Fibroblast of mammary gland (primary cell): ENCODE measurements around the gene PTPN9.

Experiments used
- DNase-seq: peaks from one replicate; pipeline ENCODE4 v3.0.0-alpha.2; 2010; ENCODE audit warnings: low read depth
- H3K4me3 ChIP-seq: 2 replicates; pipeline ENCODE4 v1.5.1; 2011; ENCODE audit warnings: low read depth, mild to moderate bottlenecking, low read length, moderate library complexity; ENCODE audit not compliant: control insufficient read depth
- CTCF ChIP-seq: conservative IDR thresholded peaks from 2 replicates; pipeline ENCODE4 v1.5.1; 2011; ENCODE audit warnings: low read depth, low read length, inconsistent platforms; ENCODE audit not compliant: control insufficient read depth, insufficient read depth

Gene PTPN9

GRCh38 chr15:75456710-75457109 lies 122.4 kb downstream of the PTPN9 start:
- TF ChIP-seq CTCF: no peak
- no peak overlapping the region for H3K4me3 ChIP-seq
- DNase-seq: no peak

DNA sequence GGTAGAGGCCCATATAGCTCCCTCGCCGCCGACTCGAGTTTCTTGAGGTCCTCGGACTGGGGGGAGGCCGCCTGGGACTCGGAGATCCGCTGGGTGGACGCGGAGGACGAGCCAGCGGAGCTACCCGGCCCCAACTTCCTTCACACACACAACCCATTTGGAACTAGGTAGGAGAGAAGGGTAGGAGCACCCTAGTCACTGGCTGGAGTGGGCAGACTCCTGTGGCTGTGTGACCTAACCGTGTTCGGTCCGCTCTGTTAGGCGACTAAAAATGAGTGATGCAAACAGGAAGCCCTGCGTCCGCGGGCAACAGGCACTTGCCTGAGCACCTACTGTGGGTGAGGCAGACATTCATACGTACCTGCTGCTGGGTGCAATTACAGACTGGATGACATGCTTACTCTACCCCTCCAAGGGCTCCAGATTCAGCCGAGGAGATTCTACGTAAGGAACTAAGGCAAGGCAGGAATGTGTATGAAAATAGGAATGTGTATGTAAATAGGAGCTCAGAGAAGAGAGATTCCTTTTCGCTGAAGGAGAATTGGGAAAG lies 123.1 kb downstream of the PTPN9 start:
- no peak for TF ChIP-seq CTCF
- DNase-seq: peak; percentile 40
- peak overlapping the region; percentile 85 for H3K4me3 ChIP-seq

GRCh38 chr15:75455424-75455981 lies 123.6 kb downstream of the PTPN9 start:
- peak; percentile 63 for DNase-seq
- no peak for TF ChIP-seq CTCF
- H3K4me3 ChIP-seq: peak overlapping the region; percentile 85

GRCh38 chr15:75454471-75455378 lies 124.4 kb downstream of the PTPN9 start:
- TF ChIP-seq CTCF: no peak
- DNase-seq: no peak
- H3K4me3 ChIP-seq: peak overlapping the region; percentile 85

- no peak for TF ChIP-seq CTCF
- peak; percentile 100 for DNase-seq
- H3K4me3 ChIP-seq: peak overlapping the region; percentile 85
Observed at GRCh38 chr15:75453703-75454470, 125.2 kb downstream of the PTPN9 start.

DNA sequence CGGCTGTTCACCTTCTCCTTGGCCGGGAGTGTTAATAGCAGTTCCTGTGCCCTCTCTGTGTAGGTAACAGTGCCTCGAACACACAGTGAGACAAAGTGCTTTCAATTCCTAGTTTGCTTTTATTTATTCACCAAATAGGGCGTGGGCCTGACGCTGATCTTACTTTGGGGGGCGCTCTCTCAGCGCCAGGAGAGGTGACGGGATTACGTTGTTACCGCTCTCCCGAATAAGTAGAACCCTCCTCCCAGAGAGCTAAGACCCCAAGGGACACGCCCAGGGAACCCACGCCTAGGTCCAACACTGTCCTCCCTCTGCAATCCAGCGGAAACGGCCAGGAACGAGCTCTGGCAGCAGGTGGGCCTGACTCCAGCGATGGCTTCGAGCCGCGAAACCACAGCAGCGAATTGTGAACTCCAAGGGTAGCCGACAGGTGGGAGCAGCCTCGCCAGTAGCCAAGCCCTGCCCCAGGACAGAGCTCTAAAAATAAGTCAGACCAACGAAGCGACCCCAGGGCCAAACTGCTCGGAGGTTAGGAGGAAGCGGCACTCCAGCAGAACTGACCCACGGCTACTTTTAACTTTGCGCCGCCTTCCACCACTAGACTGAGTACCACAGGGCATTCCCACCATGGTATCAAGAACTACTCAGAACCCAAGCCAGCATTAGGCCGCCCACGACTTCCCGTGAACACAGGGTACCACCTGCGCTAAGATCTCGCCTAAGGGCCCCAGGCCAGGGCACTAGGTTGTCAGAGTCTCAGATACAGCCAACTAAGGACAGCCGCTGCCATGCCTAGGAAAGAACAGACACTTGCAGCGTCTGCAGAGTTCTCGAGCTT lies 126.0 kb downstream of the PTPN9 start:
- DNase-seq: peak; percentile 21
- TF ChIP-seq CTCF: peak; percentile 2
- peak overlapping the region; percentile 72 for H3K4me3 ChIP-seq
